Effector memory CD4-positive, alpha-beta T cell (primary cell): ENCODE data around the gene ZSCAN12.
"Not testable (repeated sequence)": the region's sequence is repeated elsewhere in the genome, so short reads cannot be mapped to it uniquely, and the experiment has no call there.

ENCODE experiments used
- DNase-seq, 3 donors: peaks; one replicate each; pipeline ENCODE4 v3.0.0-alpha.2; 2020
- H3K27ac ChIP-seq: 2 replicates; pipeline ENCODE4 v1.7.0; 2013; ENCODE audit warnings: mild to moderate bottlenecking, low read length, moderate library complexity; ENCODE audit not compliant: insufficient read depth, poor library complexity, severe bottlenecking
- H3K27me3 ChIP-seq: replicated peaks from 2 replicates; pipeline ENCODE4 v1.7.0; 2013; ENCODE audit warnings: mild to moderate bottlenecking, low read length; ENCODE audit not compliant: insufficient read depth, control insufficient read depth, poor library complexity, severe bottlenecking
- H3K36me3 ChIP-seq: 2 replicates; pipeline ENCODE4 v1.7.0; 2013; ENCODE audit warnings: mild to moderate bottlenecking, low read length, moderate library complexity; ENCODE audit not compliant: control insufficient read depth, insufficient read depth
- H3K4me1 ChIP-seq: 2 replicates; pipeline ENCODE4 v1.7.0; 2013; ENCODE audit warnings: low read length, mild to moderate bottlenecking; ENCODE audit not compliant: control insufficient read depth, insufficient read depth, poor library complexity, severe bottlenecking
- H3K4me3 ChIP-seq: 2 replicates; pipeline ENCODE4 v1.7.0; 2013; ENCODE audit warnings: low read length, low read depth, mild to moderate bottlenecking; ENCODE audit not compliant: insufficient read depth, poor library complexity, severe bottlenecking
- H3K9me3 ChIP-seq: 2 replicates; pipeline ENCODE4 v1.7.0; 2013; ENCODE audit warnings: mild to moderate bottlenecking, low read length, moderate library complexity; ENCODE audit not compliant: control insufficient read depth

The ZSCAN12 gene

DNA sequence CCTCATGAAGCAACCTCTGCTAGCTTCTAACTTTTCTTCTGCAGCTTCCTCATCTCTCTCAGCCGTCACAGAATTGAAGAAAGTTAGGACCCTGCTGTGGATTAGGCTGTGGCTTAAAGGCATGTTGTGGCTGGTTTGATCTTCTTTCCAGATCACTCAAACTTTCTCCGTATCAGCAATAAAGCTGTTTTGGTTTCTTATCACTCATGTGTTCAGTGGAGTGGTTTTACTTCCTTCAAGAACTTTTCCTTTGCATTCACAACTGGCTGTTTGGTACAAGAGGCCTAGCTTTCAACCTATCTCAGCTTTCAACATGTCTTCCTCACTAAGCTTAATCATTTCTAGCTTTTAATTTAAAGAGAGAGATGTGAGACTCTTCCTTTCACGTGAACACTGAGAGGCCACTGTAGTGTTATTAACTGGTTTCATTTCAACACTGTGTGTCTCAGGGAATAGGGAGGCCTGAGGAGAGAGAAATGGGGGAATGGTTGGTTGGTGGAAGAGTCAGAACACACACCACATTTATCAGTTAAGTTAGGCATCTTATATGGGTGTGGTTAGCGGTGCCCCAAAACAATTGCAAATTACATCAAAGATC is 26.5 kb upstream of the ZSCAN12 start:
- DNase-seq: no peak
- no peaks in the 10 kb centered on the region for H3K27me3 ChIP-seq
- no peak overlapping the region for H3K4me3 ChIP-seq
- no peaks in the 10 kb centered on the region for H3K36me3 ChIP-seq
- no peak overlapping the region for H3K27ac ChIP-seq
- H3K4me1 ChIP-seq: no peaks in the 10 kb centered on the region
- H3K9me3 ChIP-seq: no peaks in the 10 kb centered on the region

DNA sequence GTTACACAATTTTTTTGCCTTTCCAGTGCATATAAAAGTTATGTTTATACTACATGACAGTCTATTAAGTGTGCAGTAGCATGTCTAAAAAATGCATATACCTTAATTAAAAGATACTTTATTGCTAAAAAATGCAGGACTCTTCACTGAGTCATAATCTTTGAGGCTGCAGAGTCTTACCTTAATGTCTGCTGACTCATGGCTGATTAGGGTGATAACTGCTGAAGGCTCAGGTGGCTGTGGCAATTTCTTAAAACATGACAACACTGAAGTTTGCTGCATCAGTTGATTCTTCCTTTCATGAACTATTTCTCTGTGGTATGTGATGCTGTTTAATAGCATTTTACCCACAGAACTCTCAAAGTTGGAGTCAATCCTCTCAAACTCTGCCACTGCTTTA is 24.6 kb upstream of the ZSCAN12 start:
- H3K36me3 ChIP-seq: no peaks in the 10 kb centered on the region
- no peak overlapping the region for H3K4me3 ChIP-seq
- no peaks in the 10 kb centered on the region for H3K27me3 ChIP-seq
- DNase-seq: no peak
- H3K9me3 ChIP-seq: no peaks in the 10 kb centered on the region
- no peak overlapping the region for H3K27ac ChIP-seq
- no peaks in the 10 kb centered on the region for H3K4me1 ChIP-seq

DNA sequence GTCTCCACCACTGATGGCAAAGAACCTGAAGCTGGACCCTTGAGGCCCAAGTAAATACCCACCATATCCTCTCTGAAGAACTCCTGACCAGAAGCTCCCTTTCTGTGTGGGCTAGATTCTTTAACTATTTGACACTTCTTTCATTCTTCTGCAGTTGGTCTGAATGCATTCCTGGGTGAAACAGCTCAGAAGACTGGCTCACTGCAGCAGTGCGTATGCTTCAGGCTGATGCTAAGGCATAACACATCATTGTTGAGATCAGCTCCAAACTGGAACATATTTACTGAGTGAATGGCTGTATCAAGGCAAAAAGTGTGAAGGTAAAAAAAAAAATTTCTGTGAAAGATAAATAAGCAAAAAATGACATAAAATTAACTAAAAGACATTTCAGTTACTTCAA is 24.0 kb upstream of the ZSCAN12 start:
- Histone ChIP-seq H3K27me3 (no peaks in the 10 kb centered on the region), H3K9me3 (no peaks in the 10 kb centered on the region), H3K36me3 (no peaks in the 10 kb centered on the region), H3K27ac (no peak overlapping the region), H3K4me1 (no peaks in the 10 kb centered on the region), H3K4me3 (no peak overlapping the region)
- DNase-seq: no peak

DNA sequence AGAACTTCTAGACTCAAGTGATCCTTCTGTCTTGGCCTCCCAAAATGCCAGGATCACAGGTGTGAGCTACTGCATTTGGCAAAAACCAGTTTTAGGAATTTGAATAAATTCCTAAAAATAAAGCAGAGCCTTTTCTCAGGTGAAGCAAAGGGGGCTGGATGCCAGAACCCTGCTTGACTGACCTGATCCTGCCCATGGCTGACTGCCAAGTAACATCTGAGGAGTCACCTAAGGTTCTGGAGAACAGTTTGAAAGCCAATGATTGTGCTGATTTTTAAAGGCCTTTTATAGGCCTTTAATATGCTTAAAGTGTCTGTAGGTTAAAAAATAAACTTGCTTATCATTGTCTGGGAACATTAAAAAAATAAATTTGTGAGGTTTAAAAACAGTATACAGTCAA is 14.1 kb upstream of the ZSCAN12 start:
- Histone ChIP-seq H3K27ac (no peak overlapping the region), H3K4me3 (no peak overlapping the region), H3K9me3 (no peaks in the 10 kb centered on the region), H3K36me3 (no peaks in the 10 kb centered on the region), H3K27me3 (peaks cover 2% of the 10 kb centered on the region), H3K4me1 (no peaks in the 10 kb centered on the region)
- DNase-seq: no peak

DNA sequence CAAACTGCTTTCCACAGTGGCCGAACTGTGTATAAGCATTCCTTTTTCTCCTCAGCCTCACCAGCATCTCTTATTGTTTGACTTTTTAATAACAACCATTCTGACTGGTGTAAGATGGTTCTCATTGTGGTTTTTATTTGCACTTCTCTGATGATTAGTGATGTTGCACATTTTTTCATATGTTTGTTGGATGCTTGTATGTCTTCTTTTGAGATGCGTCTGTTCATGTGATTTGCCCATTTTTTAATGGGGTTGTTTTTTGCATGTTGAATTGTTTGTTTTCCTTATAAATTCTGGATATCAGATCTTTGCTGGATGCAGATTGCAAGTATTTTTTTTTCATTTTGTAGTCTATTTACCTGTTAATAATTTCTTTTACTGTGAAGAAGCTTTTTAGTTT is 11.2 kb upstream of the ZSCAN12 start:
- DNase-seq: no peak
- Histone ChIP-seq H3K27me3 (peaks cover 2% of the 10 kb centered on the region), H3K36me3 (no peaks in the 10 kb centered on the region), H3K4me3 (no peak overlapping the region), H3K4me1 (no peaks in the 10 kb centered on the region), H3K9me3 (no peaks in the 10 kb centered on the region), H3K27ac (no peak overlapping the region)

DNA sequence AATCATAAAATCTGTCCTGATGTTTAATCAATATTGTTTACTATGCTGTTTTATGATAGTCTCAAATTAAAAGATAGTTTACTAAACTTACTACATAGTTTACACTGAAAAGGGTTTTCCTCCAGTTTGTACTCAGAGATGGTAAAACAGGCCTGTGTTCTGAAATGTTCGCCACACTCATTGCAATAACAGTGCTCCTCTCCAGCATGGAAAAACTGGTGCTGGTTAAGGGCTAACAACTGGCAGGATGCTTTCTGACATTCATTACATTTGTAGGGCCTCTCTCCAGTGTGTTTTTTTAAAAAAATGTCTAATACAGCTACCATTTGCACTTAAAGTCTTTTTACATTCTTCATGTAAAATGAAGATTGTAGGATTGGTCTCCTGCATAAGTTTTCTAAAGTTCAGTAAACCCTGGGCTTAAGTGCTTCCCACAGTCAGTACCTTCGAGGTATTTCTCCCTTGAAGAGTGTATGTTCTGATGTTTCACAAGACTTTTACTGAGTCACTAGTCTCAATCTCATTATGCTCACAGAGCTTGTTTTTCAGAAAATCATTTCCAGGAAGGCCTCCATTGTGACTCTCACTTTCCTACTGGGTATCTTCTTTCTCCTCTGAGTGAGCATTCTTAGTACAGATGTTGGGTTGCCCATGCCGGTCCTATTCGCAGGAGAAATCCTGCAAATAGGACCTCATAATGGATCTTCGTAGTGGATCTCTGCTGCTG is 8.7 kb upstream of the ZSCAN12 start:
- Histone ChIP-seq H3K4me3 (no peak overlapping the region), H3K36me3 (no peaks in the 10 kb centered on the region), H3K27ac (no peak overlapping the region), H3K4me1 (no peaks in the 10 kb centered on the region), H3K9me3 (no peaks in the 10 kb centered on the region), H3K27me3 (peaks cover 2% of the 10 kb centered on the region)
- DNase-seq: no peak

DNA sequence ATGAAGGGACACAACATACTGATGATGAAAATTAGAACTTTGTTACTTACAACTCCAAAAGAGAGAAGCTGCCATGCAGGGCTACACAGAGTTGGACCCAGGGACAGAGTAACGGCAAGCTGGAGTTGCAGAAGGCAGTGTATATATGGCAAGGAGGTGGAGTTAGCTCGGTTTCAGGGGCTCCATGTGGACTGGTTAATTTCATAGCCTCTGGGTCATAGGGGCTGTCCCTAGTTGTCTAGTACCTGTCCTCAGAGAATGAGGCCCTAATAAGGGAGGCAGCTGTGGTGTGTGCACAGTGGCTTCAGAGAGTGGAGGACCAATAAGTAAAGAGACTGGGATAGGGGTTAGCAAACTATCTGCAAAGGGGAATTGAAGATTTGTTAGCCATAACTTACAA is 7.9 kb upstream of the ZSCAN12 start:
- Histone ChIP-seq H3K4me1 (no peaks in the 10 kb centered on the region), H3K4me3 (no peak overlapping the region), H3K36me3 (no peaks in the 10 kb centered on the region), H3K27ac (no peak overlapping the region), H3K27me3 (no peaks in the 10 kb centered on the region), H3K9me3 (no peaks in the 10 kb centered on the region)
- no peak for DNase-seq

DNA sequence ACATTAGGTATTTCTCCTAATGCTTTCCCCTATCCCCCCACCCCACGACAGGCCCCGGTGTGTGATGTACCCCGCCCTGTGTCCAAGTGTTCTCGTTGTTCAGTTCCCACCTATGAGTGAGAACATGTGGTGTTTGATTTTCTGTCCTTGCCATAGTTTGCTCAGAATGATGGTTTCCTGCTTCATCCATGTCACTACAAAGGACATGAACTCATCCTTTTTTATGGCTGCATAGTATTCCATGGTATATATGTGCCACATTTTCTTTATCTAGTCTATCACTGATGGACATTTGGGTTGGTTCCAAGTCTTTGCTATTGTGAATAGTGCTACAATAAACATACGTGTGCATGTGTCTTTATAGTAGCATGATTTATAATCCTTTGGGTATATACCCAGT is 4.4 kb upstream of the ZSCAN12 start:
- H3K27me3 ChIP-seq, DNase-seq, H3K9me3 ChIP-seq, H3K36me3 ChIP-seq, H3K4me1 ChIP-seq, H3K27ac ChIP-seq, H3K4me3 ChIP-seq: not testable (repeated sequence)

DNA sequence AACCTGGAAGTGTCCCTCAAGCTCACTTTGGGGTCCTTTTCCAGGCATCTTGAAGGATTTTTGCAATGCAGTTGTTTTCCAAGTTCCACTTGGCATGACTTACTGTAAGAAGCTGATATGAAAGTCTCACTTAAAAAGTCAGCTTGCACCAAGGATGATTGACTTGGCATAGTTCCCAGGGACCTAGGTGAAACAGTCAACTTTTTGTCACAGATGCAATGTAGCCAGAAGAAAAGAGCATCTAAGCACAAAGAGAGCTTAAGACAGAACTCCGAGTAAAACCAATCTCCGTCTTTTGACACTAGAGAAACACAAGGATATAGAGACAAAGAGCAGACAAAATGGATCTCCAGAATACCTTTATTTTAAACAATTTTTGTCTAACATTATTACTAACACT is 2.6 kb upstream of the ZSCAN12 start:
- no peak for DNase-seq
- no peak overlapping the region for H3K27ac ChIP-seq
- H3K4me1 ChIP-seq: peaks cover 8% of the 10 kb centered on the region
- no peaks in the 10 kb centered on the region for H3K27me3 ChIP-seq
- H3K9me3 ChIP-seq: no peaks in the 10 kb centered on the region
- H3K36me3 ChIP-seq: no peaks in the 10 kb centered on the region
- no peak overlapping the region for H3K4me3 ChIP-seq

DNA sequence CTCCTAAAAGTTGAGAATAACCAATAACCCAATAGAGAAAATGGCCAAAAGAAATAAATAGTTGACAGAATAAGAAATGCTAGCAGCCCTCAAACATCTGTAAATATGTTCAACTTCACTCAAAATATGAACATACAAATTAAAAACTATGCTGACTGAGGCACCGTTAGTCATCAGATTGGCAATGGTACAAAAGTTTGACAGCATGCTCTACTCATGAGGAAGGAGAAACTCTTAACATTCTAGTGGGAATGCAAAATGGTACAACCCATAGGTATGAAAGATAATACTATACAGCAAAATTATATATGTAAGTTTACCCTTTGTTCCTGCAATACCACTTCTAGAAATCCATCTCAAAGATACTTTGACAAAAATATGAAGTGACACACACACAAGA is 1.6 kb upstream of the ZSCAN12 start:
- no peak for DNase-seq
- Histone ChIP-seq H3K36me3 (peaks cover 4% of the 10 kb centered on the region), H3K4me1 (peaks cover 8% of the 10 kb centered on the region), H3K27me3 (no peaks in the 10 kb centered on the region), H3K27ac (no peak overlapping the region), H3K9me3 (no peaks in the 10 kb centered on the region), H3K4me3 (no peak overlapping the region)
